Amygdala (tissue), 56 donors: Measurements from ENCODE around the gene CDC6.

Source experiments
- DNase-seq, 56 donors: peaks; one replicate each; lab custom pipeline; 2025; lab: John Stamatoyannopoulos, UW

Gene CDC6, protein sequence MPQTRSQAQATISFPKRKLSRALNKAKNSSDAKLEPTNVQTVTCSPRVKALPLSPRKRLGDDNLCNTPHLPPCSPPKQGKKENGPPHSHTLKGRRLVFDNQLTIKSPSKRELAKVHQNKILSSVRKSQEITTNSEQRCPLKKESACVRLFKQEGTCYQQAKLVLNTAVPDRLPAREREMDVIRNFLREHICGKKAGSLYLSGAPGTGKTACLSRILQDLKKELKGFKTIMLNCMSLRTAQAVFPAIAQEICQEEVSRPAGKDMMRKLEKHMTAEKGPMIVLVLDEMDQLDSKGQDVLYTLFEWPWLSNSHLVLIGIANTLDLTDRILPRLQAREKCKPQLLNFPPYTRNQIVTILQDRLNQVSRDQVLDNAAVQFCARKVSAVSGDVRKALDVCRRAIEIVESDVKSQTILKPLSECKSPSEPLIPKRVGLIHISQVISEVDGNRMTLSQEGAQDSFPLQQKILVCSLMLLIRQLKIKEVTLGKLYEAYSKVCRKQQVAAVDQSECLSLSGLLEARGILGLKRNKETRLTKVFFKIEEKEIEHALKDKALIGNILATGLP

DNA sequence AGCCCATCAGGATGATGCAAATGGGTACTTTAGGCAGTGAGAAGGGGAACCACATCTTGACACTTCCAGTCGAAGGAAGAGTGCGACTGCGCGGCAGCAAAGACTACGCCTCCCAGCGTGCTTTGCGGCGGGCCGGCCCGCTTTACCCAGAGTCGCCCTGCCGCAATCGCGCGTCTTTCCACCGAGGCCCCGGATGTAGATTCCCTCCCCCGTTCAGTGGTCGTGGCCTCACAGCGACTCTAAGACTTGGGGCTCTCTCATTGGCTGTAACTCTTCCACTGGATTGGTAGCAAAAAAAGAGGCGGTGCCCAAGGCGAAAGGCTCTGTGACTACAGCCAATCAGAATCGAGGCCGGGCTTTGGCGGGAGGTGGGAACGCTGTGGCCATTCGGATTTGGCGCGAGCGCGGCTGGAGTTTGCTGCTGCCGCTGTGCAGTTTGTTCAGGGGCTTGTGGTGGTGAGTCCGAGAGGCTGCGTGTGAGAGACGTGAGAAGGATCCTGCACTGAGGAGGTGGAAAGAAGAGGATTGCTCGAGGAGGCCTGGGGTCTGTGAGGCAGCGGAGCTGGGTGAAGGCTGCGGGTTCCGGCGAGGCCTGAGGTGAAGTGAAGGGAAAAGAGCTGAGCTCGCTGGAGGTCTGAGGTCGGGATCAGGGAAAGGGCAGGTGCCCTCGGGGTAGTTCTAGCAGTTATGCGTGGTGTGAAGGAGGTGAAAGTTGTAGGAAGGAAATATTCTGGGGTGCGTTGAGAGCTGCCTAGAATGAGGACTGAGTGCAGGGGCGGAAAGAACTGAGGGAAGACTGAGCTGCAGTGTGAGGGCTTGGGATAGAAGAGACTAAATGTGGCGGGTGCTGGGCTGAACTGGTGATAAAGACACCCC is at the start of gene CDC6:
Gene CDC6, plus strand, starts transcription at position 386 of the 876 bp plus-strand sequence. CDS start 1,542 bp downstream, outside the sequence.
- DNase-seq: peak; percentile 89 to 100 (median 98)

DNA sequence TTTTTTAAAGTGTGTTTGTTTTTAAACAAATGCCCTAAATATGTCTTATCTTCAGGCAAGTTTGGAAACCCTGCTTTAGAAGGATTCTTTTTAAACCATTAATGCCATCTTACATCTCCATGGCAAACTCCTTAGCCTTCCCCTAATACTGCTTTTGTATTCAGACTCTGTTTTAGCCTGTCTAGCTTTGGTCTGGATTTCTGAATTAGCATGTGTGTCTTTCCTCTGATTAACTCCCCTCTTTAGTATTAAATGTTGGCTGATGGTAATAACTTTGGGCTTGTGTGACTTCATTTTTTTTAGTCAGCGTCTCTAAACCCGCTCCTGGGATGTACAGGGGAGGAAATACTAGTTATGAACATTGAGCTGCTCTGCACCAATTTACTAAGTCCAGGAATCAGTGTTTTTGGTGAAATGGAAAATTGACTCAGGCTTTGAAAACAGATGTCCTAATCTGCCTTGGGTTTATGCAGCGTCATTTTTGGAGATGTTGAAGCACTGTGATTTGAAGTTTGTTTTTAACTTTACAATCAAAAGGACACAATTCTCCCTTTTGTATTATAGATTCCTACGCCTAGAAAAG is 46.3 kb upstream of the CDC6 start:
- no peak for DNase-seq

DNA sequence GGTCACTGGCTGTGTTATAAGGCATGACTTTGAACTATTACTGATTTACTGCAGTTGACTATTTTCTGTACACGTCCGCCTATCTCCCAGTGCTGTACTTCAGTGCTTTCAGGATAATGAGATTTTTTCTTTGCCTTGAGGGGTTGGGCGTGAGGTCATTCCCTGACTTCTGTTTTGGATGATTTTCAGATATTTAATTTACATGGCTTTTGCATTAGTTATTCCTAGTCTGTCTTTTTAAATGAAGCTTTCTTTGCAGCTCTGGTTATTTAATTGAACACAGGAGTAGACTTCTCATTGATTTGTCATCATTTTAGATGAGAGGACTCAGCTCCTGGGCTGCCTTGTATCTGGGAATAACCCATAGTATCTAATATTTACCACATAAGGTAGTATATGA is 44.9 kb upstream of the CDC6 start:
- no peak for DNase-seq

DNA sequence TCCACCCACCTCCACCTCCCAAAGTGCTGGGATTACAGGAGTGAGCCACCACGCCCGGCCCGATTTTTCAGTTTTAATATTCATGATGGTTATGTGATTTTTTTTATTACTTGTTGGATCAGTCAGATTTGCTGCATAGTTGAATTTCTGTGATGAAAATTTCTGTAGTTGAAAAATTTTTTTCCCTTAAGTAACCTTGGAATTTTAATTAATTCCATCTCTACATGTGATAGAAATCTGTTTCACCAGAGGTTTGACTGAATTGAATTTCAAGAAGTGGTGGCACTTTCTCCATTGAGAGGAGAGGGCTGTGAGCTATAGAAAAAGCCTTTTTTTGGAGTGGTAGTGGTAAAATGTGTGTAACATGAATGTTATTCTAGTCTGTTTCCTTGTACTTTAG is 43.9 kb upstream of the CDC6 start:
- no peak for DNase-seq

GRCh38 chr17:40244255-40244654 is 43.4 kb upstream of the CDC6 start:
- DNase-seq: no peak

DNA sequence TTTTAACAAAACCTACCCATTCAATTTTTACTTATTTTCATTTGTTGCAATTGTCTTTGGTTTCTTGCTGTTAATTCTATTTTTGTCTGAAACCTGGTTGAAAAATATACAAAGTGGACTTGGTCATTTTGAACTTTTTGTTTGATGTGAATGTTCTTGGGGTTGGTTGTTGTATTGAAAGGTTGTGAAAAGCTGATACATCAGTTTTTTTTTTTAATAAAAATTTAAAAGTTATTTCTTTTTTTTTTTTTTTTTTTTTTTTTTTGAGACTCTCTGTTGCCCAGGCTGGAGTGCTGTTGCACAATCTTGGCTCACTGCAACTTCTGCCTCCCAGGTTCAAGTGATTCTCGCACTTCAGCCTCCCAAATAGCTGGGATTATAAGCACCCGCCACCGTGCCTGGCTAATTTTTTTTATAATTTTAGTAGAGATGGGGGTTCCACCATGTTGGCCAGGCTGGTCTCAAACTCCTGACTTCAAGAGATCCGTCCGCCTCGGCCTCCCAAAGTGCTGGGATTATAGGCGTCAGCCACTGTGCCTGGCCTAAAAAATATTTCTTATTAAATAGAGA is 39.7 kb upstream of the CDC6 start:
- DNase-seq: no peak

DNA sequence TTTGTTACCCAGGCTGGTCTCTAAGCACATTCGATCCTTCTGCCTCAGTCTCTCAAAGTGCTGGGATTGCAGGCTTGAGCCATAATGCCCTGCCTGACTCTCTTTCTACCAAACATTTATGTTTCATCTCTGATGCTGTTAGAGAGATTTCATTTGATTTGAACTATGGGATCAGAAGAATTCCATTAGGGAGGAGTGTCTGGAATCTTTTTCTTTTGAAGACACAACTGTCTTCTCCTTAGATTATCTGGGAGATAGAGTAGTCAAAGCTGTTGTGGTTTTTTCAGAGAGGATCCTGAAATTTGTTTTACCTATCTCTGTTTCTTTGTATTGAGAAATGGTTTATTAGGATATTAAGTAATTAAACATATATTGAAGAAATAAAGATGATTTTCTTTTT is 39.2 kb upstream of the CDC6 start:
- no peak for DNase-seq

- DNase-seq: no peak
Observed at GRCh38 chr17:40251576-40251975, 36.1 kb upstream of the CDC6 start.

DNA sequence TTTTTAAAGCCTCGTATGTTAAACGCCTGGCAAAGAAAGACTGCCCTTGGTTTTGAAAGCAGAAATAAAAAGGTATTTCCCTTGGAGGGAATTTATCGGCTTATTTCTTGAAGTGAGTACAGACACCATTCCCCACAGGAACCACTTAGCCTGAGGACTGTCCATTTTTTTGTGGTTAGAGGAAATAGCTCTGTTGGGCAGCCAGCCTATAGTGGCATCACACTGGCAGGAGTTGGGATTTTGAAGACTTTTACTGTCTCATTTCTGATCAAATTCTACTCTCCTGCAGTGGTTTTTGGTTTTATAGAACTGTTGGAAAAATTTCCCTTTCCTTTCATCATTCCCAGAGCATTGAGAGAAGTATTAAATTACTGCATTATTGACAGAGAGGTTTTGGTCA is 34.1 kb upstream of the CDC6 start:
- DNase-seq: no peak

DNA sequence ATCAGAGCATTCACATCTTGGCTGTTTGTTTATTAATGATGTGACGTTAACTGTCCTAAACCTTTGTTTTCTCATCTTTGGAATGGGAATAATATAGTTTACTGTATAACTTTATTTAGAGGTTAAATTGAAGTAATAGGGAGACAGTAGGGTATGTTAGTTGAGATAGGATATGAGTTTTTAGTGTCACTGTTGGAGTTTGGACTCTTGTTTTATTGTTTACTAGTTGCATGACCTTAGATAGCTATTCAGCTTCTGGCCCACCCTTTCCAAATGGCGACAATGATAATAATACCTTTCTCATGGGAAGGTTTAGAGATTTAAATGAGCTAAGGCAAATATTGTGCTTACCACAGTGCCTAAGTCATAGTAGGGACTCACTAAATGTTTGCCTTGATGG is 28.2 kb upstream of the CDC6 start:
- no peak for DNase-seq

DNA sequence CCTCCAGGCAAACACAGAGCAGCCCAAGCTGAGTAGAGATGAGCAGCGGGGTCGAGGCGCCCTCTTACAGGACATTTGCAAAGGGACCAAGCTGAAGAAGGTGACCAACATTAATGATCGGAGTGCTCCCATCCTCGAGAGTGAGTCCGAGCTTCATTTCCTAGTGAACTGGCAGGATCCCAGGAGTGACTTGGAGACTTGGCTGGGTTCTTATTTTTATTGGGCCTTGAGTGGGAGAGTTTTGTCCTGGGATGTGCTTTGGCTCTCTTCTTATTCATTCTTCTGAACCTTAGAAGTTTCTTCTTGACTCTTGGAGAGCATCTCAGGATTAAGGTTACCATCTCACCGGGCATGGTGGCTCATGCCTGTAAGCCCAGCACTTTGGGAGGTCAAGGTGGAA is 27.2 kb upstream of the CDC6 start:
- no peak for DNase-seq

- DNase-seq: no peak
Observed at GRCh38 chr17:40264458-40265185, 23.1 kb upstream of the CDC6 start.

GRCh38 chr17:40265337-40265736 is 22.3 kb upstream of the CDC6 start:
- no peak for DNase-seq

DNA sequence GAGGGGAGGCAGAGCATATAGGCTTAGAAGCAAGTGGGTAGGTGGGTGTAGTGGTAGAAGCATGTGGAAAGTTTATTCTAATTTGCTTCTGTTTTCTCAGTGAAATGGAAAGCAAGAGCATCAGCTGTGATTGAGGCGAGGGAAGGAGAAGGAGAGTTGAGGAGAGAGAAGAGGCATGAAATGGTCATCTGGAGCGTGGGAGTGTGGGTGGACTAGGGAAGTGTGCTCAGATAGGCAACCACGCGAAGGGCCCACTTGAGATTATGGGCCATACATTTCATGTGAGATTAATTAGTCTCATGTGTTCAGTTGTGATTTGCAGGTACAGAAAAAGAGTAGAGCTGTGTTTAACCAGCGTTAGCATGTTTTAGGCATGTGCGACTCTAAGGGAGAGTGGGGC is 20.8 kb upstream of the CDC6 start:
- peak in 2 of 56 donors; percentile 4 to 16 for DNase-seq

- no peak for DNase-seq
Observed at GRCh38 chr17:40268141-40268712, 19.5 kb upstream of the CDC6 start.

DNA sequence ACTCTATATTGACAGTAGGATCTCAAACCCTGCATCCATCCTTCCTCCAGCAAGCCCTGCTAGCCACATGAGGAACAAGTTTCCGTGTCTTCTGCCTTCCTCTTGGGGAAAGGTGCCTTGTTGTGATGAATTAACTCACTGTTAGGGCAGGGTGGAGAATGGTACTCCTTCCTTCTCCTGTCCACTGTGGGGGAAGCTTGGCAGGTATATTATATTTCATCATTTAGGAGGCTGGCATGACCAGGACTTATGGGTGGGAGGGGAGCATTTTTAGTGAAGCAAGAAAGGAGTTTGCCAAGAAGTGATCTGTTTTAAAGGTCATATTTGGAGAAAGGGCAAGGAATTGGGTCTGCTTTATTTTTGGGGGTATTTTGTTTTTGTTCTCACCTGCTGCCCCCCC is 9.3 kb upstream of the CDC6 start:
- DNase-seq: no peak

DNA sequence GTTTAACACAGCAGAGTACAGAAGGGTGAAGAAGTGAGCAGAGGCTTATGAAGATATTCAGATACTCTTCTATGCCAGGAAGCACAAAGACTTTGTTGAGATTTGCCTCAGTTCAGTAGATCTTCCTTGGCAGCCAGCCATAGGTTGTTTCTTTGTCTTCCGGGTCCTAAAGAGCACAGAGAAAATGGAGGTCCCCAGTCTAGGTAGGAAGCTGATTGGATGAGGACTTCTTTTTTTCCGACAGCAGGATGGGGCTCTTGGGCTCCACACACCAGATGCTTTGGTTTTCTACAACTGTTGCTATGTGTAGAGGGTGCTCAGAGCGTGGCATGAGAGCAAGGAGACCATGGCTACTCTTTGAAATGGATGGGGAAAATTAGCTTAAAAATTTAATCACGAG is 8.3 kb upstream of the CDC6 start:
- peak in 1 of 56 donors; percentile 10 for DNase-seq

DNA sequence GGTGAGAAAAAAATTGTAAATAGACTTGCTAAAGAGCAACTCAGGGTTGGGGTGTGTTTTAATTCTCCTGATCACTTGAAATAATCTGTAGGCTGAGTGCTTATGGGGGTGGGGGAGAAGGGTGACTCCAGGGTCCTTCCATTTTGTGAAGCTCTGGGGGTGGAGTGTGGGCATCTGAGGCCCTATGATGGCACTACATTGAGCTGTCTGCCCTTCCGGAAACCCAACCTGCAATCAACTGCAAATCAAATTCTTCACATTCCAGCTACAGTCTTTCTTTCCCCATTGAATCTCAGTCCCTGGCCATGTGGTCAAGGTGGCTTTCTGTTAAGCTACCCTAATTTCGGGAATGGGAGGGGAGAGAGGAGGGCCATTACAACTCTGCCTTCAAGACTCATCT is 6.0 kb upstream of the CDC6 start:
- DNase-seq: no peak

DNA sequence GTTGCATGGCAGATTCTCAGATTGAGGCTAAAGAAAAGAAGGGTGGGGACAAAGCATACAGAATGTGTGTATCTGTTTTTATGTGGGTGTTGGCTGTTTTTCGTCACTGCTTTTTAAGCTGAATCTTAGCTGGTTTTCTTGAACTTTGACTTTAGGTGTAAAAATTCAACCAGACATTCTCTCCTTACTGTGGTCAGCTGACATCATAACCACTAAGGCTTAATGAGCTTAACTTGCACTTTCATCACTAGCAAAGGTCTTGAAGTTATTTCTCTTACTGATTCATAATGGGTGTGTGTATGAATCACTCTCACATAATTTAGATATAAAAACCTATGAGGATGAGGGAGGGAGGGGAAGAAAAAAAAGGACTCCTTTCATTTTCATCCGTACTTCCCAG is 4.0 kb upstream of the CDC6 start:
- DNase-seq: no peak
